NB4 (cell line): ENCODE results near the gene PRR23E.
A peak's percentile ranks its signal among the peaks of the same experiment; 100 is the strongest.

Source experiments
- DNase-seq: peaks from one replicate; pipeline ENCODE4 v3.0.0; 2010; ENCODE audit warnings: low read depth
- H3K4me3 ChIP-seq: one replicate; pipeline ENCODE4 v1.5.1; 2011; ENCODE audit warnings: mild to moderate bottlenecking, low read depth, low read length, moderate library complexity
- CTCF ChIP-seq: IDR thresholded peaks from one replicate; pipeline ENCODE4 v1.5.1; 2012; ENCODE audit warnings: low read depth, low read length
- MAX ChIP-seq: IDR thresholded peaks from 2 replicates; pipeline ENCODE4 v1.6.1; 2011; ENCODE audit warnings: low read depth, low read length
- MYC ChIP-seq: IDR thresholded peaks from 2 replicates; pipeline ENCODE4 v1.6.1; 2011; ENCODE audit warnings: low read depth, low read length
- POLR2A ChIP-seq: IDR thresholded peaks from 2 replicates; pipeline ENCODE4 v1.6.1; 2011; ENCODE audit warnings: mild to moderate bottlenecking; ENCODE audit not compliant: insufficient read length; ENCODE audit errors: extremely low read depth

Gene PRR23E

GRCh38 chr3:127161236-127161635 is 31.7 kb upstream of the PRR23E start:
- H3K4me3 ChIP-seq: no peak overlapping the region
- TF ChIP-seq MYC (no peak), CTCF (no peak), MAX (no peak), POLR2A (no peak)
- DNase-seq: no peak

GRCh38 chr3:127161973-127162579 is 30.9 kb upstream of the PRR23E start:
- no peak for DNase-seq
- no peak overlapping the region for H3K4me3 ChIP-seq
- TF ChIP-seq POLR2A (no peak), CTCF (no peak)

- TF ChIP-seq MAX (no peak), MYC (no peak), POLR2A (no peak), CTCF (no peak)
- peak; percentile 34 for DNase-seq
- H3K4me3 ChIP-seq: no peak overlapping the region
Measured at GRCh38 chr3:127162947-127163645, 29.8 kb upstream of the PRR23E start.

- TF ChIP-seq MAX: no peak
- no peak for TF ChIP-seq MYC
- no peak for TF ChIP-seq CTCF
- TF ChIP-seq POLR2A: no peak
- no peak overlapping the region for H3K4me3 ChIP-seq
- no peak for DNase-seq
Measured at GRCh38 chr3:127164615-127165014, 28.3 kb upstream of the PRR23E start.

GRCh38 chr3:127165036-127165435 is 27.9 kb upstream of the PRR23E start:
- H3K4me3 ChIP-seq: no peak overlapping the region
- DNase-seq: no peak
- no peak for TF ChIP-seq POLR2A
- no peak for TF ChIP-seq CTCF
- no peak for TF ChIP-seq MYC
- TF ChIP-seq MAX: no peak
